ENCODE data around the gene TPD52L1.

The TPD52L1 gene

DNA sequence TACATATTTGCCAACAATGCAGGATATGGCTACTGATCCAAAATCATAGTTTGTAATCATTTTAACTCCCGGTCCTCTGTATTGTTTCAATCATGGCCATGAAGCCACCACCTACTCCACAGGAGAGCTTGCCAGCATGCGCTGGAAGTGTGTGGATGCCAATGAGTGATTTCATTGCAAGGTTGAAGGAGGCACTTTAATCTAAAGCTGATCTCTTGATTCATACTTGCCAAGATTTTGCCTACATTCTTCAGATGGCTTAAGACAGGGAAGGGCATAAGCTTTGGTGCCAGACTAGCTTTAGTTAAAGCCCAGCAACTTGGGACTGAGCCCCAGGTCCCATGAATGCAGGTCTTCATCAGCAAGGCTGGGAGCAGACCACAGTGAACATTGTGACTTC is 58.8 kb downstream of the TPD52L1 start:
- DNase-seq, result no peak

DNA sequence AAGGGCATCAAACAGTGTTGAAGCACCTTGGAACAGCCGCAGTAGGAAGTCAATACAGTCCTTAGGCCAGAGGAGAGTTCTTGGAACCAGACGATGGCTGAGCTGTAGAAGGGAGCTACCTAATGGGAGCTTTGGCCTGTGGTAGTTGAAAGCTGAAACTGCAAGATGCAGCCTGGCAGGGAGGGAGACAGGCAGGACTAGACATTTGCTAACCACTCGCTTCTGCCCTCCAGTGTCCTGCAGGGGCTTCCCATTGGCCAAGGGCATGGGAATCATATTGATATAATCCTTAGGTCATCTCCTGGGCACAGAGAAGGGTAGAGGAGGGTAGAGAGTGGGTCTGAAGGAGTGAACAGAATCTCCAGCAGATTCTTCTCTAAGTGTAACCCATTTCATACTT is 60.4 kb downstream of the TPD52L1 start:
- no peak for DNase-seq

DNA sequence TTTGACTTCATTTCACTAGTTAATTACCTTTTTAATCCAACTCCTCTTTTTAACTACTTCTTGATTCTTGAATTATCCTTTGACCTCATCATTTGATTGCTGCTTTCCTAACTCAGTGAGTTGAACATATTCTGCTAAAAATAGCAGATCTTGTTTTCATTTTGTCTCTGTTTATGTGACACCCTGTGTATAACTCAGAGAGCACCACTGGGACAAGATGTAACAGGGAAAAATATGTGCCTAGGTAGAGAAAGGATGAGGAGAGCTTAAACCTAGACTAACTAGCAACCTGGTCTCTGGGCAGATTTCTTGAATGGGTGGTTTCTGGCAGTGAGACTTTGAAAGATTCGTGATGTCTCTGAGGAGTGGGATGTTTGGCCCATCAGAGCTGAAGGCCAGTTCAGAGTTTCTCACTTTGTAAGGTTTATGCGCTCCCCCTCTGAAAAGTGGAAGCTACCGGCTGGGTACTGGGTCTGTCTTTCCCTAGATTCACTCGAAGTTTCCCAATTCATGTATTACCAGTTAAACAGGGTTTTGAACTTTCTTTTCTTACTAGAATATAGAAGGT is 61.8 kb downstream of the TPD52L1 start:
- no peak for DNase-seq

DNA sequence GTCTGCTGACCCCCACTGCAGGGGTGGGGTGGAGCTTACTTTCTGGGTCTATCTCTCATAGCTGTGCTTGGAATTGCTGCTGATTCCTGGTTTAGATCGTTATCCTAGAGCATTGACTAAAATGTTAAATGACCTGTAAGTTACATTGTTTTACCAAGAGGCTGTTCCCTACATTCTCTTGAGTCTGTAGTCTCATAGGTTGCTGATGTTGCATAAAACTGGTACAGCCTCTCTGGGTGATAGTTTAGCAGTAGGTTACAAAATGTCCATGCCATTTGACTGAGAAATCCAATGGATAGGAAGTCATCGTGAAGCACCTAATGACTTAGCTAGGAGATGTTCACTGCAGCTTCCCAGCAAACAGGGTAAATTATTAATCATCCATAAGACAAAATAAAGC is 62.4 kb downstream of the TPD52L1 start:
- no peak for DNase-seq

DNA sequence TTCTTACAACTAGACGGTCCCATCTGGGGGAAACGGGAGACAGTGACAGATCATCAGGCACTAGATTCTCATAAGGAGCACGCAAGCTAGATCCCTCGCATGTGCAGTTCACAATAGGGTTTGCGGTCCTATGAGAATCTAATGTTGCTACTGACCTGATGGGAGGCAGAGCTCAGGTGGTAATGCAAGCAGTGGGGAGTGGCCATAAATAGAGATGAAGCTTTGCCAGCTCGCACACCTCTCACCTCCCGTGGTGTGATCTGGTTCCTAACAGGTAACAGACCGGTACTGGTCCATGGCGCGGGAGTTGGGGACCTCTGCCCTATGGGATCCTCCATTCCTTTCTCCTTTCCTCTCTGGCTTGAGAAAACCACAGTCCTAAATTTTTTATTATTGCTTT is 63.8 kb downstream of the TPD52L1 start:
- no peak for DNase-seq

DNA sequence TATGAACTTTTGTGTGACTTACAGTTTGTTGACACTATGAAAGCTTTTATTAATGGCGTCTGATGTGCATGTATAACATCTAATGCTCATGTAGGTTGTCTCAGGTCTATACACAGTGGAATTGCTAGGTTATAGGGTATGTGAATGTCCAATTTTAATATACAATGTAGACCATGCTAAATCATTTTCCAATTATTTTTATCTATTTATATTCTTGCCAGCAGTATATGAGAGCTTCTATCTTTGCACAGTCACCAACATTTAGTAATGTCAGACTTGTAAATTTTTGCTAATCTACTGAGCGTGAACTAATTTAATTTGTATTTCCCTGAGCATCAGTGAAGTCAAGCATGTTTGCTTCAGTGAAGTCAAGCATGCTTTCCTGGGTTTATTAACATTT is 64.4 kb downstream of the TPD52L1 start:
- DNase-seq, result no peak

DNA sequence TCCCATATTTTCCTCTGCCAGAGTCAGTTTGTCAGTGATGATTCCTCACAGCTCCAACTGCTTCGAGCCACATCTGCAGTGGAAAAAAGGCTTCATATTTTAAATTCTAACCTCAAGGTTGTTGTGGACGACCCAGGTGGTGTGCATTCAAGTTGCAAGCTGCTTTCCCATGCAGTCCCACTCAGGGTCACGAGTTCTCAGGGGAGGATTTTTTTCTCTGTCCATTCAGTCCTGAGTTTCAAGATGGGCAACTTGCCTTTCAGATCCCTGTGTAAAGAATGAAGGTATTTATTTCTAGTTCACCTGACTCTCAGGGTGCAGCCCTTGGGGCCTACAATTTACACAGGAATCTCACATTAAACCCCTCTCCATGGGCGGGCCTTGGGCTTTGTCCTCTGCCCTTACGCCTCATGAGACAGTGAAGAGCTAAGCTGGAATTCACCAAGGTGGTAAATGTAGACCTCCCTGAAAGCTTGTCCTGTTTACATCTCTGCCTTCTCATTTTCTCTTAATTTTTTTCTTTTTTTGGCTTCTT is 65.9 kb downstream of the TPD52L1 start:
- DNase-seq, result no peak

DNA sequence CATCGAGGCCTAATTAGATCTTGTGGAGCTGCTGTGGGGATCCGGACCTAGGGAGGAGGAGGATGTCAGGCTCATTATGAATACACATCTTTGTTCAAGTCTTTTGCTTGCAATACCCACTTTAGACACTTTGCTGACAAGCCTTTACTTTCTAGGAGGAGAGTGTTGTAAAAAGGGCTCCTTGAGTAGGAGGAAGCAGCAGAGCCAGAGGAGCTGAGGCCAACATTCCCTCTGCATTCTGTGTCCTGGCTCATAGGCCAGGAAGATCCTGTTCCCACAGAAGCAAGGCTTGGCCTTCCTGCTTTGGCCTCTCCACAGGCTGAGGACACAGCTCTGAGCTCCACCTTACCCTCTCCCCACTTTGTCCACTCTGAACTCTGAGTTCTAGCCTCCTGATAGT is 67.1 kb downstream of the TPD52L1 start:
- DNase-seq, result no peak

DNA sequence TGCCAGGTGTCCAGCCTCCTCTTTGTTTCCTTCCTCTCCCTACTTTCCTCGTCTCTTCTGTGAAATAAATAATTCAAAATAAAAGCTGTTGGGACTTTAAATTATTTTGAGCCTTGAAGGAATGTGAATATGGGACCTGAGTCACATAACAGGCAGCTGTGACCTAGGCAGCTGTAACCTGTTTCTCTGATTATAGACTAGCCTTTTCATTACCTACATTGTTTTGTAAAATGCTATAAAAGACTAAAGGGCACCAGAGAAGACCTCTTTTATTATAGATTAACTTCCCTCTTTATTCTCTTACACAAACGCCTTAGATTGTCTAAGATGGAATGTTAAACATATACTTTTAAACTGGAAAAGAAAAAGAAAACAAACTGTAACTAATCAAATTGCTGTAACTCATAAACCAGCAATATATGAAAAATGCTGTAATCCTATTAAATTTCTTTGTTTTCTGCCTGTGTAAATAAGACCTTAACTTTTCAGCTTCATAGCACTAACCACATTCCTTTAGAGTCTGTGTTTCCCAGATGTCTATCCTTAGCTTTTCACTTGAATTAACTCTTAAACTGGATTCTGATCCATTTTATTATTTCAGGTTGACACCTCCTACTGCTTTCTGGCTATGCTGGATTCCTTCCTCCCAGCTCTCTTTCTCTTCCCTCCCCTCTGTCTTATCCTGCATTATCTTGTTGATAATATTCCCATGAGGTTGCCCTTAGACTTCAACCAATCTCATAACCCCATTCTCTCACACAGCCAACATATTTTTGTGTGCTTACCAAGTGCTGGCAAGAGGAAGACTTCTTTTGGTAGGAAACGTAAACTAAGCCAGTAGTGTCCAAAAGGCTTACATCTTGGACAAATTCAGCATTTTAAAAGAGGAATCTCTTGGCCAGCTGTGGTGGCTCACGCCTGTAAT is 69.2 kb downstream of the TPD52L1 start:
- DNase-seq, result no peak

DNA sequence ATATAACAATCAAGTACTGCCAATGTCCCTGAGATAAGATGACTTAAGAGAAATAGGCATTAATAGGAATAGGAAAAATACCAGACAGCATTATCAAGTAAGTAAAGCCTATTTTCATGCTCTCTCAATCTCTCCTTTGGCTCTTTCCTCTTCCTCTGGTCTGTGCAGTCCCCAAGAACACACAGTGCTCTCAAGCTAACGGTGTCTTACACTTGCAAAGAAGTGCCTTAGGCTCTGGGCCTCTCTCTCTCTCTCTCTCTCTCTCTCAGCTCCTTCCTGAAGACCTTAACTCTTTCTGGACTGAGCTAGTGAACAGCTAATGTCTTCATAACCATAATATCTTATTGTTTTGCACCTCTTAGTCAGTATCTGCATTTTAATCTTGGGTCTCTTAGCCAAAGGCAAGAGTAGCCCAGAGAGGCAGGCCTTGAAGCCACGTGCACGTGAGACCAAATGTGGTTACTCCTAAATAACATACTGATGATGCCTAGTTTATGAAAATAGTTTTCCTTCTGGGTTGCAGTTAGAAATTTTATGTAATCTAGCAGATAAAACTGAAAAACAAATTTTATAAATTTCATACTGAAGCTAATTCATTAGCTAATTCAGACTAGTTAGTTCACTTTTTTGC is 70.8 kb downstream of the TPD52L1 start:
- no peak for DNase-seq

DNA sequence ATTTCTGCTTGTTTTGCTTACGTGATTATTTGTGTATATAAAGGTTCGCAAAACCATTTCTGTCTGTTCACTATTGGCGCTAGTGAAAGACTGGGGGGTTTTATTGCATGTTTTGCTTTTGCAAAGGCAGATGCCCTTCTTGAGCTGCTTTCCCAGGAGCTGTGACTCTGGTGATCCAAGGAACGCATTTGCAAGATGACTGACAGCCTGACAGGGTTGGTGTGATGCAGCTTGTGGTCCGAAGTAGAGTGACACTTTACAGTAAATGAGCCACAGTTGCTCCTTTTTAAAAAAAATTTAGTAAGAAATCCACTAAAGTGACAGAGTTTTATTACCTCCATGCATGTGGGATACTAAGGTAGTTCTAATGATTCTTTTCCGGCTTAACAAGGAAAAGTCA is 73.7 kb downstream of the TPD52L1 start:
- no peak for DNase-seq

DNA sequence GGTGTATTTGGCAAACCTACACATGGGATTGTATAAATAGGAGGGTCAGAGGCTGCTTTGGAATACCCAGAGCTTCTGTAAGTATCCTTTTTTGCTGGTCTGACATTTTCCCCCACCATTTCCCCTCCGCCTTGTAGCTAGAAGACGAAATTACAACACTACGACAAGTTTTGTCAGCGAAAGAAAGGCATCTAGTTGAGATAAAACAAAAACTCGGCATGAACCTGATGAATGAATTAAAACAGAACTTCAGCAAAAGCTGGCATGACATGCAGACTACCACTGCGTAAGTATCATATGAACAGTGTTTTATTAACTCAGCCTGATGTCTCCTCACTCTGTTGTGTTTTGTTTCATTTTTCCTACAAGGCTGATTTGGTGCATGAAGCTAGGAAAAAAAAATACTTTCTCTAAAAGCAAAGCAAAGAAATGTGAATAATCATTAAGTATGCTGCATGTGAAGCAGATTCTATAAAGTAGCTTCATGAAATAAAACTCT is 75.5 kb downstream of the TPD52L1 start:
- DNase-seq, result no peak

DNA sequence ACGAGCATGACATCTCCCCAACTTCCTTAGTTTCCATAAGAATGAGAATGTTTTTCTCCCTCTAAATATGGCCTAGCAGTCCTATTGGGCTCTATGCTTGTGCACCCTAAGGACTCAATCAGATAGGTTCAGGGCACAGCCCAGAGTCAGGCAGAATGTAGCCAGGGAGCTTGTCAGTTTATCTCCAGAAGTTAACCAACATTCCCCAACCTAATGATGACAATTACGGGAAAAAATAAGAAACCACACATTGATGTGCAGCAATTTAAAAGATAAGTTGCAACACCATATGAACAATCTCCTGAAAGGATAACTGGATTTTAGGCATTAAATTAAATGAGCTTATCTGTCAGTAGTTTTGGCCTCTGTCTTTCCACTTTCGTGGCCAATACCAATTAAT is 77.1 kb downstream of the TPD52L1 start:
- no peak for DNase-seq

DNA sequence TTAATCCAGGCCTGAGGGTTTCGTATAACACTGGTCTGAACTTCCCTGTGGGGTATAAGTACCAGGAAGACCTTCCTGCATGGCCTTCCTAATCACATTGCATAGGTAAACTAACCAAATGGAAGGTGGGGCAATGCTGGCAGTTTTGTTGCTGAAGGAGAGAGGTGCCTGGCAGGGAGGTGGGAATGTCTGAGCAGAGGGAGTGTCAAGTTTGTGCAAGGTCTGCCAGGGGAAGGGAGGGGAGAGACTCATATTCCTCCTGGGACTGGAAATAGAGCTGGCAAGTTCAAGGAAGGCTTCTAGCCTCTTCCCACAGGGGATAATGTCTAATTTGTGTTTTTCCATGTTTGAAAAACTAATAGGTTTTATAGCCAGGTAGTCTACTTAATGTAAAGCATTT is 77.6 kb downstream of the TPD52L1 start:
- no peak for DNase-seq

DNA sequence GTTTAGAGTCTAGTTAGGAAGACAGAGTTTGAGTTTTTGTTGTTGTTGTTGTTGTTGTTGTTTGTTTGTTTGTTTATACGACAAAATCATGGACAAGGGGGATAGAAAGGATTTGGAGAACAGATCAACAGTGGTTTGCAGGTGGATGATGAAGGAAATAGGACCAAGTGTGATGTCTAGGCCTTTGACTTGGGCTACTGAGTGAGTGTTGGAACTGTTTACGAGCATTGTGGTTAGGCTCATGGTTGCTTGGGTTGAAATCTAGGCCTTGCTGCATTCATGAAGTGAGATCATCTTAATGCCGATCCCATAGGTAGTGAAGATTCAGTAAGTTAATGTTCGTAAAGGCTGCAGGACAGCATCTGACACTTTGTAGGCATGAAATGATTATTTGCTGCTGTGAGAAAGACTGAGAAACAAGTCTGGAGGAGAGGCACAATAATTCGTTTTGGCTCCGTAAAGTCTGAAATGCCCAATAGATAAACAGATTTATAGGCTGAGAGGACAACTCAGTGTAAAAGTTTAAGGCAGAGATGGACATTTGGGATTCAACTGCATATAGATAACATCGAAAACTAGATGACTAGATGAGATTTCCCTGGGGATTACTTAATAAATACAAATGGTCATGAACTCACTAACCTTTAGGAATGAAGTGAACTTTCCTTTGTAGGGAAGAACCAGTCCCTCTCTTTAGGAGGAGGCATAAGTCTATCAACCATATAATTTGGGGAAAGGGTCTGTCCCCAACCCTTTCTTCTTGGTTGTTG is 78.2 kb downstream of the TPD52L1 start:
- no peak for DNase-seq

DNA sequence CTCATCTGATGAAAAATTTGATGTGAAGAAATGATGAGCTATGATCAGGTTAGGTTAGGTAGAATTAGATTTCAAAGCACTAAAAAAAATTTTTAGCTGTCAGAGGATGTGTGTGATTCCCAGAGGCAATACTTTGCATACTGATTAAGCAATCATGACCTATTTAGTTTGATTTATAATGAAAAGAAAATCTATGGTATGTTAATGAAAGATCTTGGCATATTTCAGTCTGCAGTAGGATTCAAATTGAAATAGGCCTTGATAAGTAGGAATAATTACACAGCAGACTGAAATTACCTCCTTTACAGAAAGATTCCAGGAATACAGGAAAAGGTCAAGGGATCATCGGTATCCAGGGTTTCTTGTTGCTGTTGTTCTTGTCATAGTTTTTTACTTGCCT is 78.9 kb downstream of the TPD52L1 start:
- DNase-seq, result no peak

DNA sequence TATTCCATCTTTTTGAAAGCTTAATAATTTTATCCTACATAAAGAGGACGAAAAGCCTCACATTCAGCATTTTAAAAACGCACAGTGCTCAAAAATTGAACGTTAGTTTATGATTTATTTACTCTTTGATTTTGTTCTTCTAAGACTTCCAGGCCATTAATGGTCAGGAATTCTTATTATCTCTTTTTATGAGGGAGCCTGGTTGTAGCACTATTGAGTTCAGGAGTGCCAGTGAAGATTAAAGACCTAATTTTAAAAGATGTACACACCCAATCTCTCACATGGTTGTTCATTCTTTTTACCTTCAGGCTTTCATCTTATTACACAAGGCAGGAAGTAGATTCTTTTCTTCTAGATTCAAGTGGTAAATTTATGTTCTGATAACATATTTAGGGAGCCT is 79.6 kb downstream of the TPD52L1 start:
- no peak for DNase-seq

DNA sequence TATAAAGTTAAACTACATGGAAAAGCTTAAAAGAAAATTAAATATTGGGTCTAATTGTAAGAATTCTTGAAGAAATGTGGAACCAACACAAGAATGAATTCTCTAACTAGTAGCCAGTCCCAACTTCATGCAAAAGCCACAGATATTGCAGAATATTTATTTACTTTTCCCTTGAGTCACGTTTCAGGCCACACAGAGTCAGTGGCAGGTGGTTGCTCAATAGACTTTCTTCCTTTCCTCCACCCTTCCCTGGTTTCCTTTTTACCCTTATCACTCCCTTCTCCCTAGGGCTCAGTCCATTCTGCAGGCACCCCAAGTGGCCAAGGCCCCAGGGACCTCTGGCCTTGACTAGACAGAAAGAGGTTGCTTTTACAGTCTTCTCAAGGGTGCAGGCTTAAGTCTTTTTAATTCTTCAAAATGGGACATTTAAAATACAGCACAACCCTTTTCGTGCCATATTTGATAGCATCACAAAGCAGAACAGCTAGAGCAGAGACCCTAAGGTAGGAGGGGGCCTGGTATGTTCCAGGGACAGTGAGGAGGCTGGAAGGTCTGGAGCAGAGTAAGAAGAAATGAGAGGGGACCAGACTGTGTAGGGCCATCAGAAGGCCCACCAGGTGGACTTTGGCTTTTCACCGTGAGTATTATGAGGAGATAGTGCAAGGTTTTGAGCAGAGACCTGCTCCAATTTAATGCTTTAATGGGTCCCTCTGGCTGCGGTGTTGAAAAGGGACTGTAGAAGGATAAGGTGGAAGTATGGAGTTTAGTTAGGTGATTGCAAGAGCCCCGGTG is 83.2 kb downstream of the TPD52L1 start:
- DNase-seq, result no peak

DNA sequence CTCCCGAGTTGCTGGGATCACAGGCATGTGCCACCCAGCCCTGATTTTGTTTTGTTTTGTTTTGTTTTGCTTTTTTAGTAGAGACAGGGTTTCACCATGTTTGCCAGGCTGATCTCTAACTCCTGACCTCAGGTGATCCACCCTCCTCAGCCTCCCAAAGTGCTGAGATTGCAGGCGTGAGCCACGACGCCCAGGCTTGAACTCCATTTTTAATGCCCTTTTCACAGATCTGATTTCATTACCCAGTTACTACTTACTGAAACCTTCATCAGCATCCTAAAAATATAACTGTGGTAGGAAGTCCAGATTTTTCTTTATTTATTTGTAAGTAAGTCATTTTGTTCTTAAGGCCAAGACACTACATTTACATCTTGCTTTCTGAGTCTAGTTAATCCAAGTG is 84.2 kb downstream of the TPD52L1 start:
- DNase-seq, result no peak

DNA sequence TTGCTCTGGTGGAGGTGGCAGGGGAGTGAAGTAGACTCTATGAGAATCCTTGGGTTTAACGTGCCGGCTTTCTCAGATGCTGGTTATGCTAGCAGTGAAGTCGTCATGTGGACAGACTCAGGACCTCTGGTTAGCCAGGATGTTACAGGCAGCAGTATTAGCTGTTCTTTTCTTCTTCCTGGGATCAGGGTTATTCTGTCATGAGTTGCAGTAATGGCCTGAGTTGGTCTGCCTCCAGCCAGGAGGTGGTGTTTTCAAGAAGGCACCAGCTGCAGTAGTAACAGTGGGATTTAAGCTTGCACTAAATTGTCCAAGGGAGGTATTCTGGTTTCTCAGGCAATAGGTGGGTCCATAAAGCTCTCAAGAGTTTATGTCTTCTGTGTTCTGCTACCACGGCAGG is 91.5 kb downstream of the TPD52L1 start:
- DNase-seq, result no peak

DNA sequence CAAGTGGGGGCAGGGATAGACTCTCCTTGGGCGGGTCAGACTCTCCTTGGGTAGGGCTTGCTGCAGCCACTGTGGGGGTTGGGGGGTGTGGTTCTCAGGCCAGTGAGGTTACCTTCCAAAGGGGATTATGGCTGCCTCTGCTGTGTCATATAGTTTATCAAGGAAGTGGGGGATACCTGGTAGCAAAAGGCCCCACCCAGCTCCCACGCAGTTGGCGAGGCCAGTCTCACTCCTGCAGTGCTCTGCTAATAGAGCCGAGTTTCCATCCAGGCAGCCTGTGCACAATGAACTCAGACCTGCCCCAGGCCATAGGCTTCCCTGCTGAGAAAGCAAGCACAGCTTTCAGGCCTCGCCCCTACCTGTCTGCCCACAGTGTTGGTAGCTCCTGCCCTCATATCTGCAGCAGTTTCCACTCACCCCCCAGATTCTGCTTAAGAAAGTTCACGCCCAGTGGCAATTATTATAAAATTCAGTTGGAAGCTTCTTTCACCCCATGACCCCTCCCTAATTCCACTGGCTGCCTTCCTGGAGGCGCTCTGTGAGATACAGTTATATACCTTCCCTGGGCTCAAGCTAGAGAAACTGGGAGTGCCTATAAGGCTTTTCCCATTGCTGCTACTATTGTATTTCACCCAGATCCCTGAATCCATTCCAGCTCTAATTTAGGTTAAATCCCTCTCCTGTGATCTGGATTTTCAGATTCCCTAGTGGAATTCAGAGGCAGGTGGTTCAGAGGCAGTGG is 92.1 kb downstream of the TPD52L1 start:
- no peak for DNase-seq

Data from NCI-H2107 (cell line).